Measurements from ENCODE around the gene CACNA1G. TPM values are rescaled to one million over a fixed set of nuclear protein-coding genes. Genes with fewer than 3 reads are reported as not detected.

The CACNA1G gene
- total RNA-seq, 2 experiments from 2014 or later, result not detected

- Mint-ChIP-seq H3K4me1 (no peaks in the 10 kb centered on the region), H3K4me3 (no peak overlapping the region), H3K9me3 (ENCODE audit: low read depth) (no peaks in the 10 kb centered on the region), H3K27me3 (peaks cover 4% of the 10 kb centered on the region), H3K36me3 (no peaks in the 10 kb centered on the region), H3K27ac (no peak overlapping the region)
- ATAC-seq (no peak), DNase-seq (no peak)
- CTCF ChIA-PET, result no interaction called here
Measured at GRCh38 chr17:50596191-50597037, 35.9 kb downstream of the CACNA1G start.

DNA sequence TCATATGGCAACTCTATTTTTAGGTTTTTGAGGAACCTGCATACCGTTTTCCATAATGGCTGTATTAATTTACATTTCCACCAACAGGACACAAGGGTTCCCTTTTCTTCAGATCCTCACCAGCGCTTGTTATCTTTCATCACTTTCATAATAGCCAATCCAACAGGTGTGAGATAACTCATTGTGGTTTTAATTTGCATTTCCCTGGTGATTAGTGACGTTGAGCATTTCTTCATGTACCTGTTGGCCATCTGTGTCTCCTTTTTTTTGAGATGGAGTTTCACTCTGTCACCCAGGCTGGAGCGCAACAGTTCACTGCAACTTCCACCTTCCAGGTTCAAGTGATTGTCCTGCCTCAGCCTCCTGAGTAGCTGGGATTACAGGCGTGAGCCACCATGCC, 38.0 kb downstream of the CACNA1G start:
- CTCF ChIA-PET, result no interaction called here

GRCh38 chr17:50599606-50600005, 39.1 kb downstream of the CACNA1G start:
- ATAC-seq, result no peak
- Mint-ChIP-seq H3K27ac (no peak overlapping the region), H3K4me3 (no peak overlapping the region), H3K9me3 (ENCODE audit: low read depth) (no peaks in the 10 kb centered on the region), H3K36me3 (no peaks in the 10 kb centered on the region), H3K27me3 (peaks cover 4% of the 10 kb centered on the region), H3K4me1 (no peaks in the 10 kb centered on the region)
- CTCF ChIA-PET, result no interaction called here
- no peak for DNase-seq

More for the DNA sequence above, 38.0 kb downstream of the CACNA1G start:
- no peaks in the 10 kb centered on the region for H3K36me3 Mint-ChIP-seq
- no peaks in the 10 kb centered on the region for H3K9me3 Mint-ChIP-seq (ENCODE audit: low read depth)
- no peak overlapping the region for H3K27ac Mint-ChIP-seq
- ATAC-seq (no peak), DNase-seq (no peak)
- no peaks in the 10 kb centered on the region for H3K4me1 Mint-ChIP-seq
- peaks cover 4% of the 10 kb centered on the region for H3K27me3 Mint-ChIP-seq
- H3K4me3 Mint-ChIP-seq, result no peak overlapping the region

DNA sequence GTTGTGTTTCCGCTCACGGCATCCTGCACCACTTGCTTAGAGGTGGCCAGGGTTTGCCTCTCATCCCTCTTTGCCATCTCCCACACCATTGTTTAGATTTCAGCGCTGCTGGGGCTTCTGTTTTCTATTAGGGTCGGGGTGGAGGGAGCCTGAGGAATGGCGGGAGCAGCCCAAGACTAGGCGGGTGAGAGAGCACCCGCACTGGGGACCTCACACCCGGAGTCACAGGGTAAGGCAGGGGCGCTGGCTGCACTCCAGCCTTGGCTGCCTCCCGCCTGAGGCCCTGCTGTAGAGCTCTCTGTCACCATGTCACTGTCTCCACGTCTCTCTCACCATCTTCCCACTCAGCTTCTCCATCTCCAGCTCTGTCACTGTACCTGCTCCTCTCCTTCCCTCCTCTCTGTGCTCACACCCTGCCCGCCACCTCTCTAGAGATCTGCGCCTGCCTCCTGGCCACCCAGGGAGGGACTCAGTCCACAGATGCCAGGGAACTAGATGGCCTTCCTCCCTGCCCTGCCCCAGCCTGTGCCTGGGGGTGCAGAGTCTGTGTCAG, 41.4 kb downstream of the CACNA1G start:
- Mint-ChIP-seq H3K4me1 (no peaks in the 10 kb centered on the region), H3K27me3 (peaks cover 12% of the 10 kb centered on the region), H3K27ac (no peak overlapping the region), H3K9me3 (ENCODE audit: low read depth) (no peaks in the 10 kb centered on the region), H3K36me3 (no peaks in the 10 kb centered on the region), H3K4me3 (no peak overlapping the region)
- CTCF ChIA-PET, result no interaction called here
- no peak for DNase-seq
- ATAC-seq, result no peak

DNA sequence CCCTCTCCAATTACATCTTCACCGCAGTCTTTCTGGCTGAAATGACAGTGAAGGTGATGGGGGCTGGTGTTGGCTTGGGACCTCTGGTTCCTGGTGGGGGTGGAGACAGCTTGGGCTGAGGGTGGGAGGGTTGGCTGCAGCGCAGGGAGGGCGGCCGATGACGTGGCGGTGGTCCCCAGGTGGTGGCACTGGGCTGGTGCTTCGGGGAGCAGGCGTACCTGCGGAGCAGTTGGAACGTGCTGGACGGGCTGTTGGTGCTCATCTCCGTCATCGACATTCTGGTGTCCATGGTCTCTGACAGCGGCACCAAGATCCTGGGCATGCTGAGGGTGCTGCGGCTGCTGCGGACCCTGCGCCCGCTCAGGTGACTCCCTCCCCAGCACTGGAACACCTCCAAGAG, 42.3 kb downstream of the CACNA1G start:
- ATAC-seq, result no peak
- Mint-ChIP-seq H3K4me3 (no peak overlapping the region), H3K9me3 (ENCODE audit: low read depth) (no peaks in the 10 kb centered on the region), H3K4me1 (no peaks in the 10 kb centered on the region), H3K27me3 (peaks cover 17% of the 10 kb centered on the region), H3K36me3 (no peaks in the 10 kb centered on the region), H3K27ac (no peak overlapping the region)
- CTCF ChIA-PET, result no interaction called here
- no peak for DNase-seq

GRCh38 chr17:50603340-50603739, 42.8 kb downstream of the CACNA1G start:
- Mint-ChIP-seq H3K4me1 (no peaks in the 10 kb centered on the region), H3K9me3 (ENCODE audit: low read depth) (no peaks in the 10 kb centered on the region), H3K36me3 (no peaks in the 10 kb centered on the region), H3K27me3 (peaks cover 16% of the 10 kb centered on the region), H3K27ac (no peak overlapping the region), H3K4me3 (no peak overlapping the region)
- CTCF ChIA-PET, result no interaction called here
- ATAC-seq (peak; percentile 46), DNase-seq (no peak)

DNA sequence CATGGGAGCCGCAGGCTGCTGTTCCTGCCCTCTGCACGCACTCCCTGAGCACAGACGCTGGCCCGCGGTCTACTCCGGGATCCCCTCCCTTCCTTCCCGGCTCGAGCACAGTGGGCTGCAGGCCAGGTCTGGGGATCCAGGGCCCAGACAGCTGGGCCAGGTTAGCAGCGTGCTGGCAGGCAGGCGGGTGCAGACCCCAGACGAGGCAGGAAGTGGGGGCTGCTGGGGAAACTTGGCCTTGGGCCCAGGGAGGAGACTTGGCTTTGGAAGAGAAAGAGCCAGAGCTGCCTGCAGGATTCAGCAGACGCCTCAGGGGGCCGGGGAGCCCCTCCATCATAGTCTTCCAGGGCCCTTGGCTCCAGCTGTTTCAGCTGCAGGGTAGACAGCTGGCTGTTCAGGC, 44.0 kb downstream of the CACNA1G start:
- CTCF ChIA-PET, result interaction anchor here (1.7 kb wide), 1 partner anchor 26 kb away, joined by 4 read pairs; no protein-coding TSS in a partner anchor
- Mint-ChIP-seq H3K4me1 (no peaks in the 10 kb centered on the region), H3K27me3 (peaks cover 13% of the 10 kb centered on the region), H3K27ac (no peak overlapping the region), H3K9me3 (ENCODE audit: low read depth) (no peaks in the 10 kb centered on the region), H3K36me3 (no peaks in the 10 kb centered on the region), H3K4me3 (no peak overlapping the region)
- ATAC-seq, result no peak
- DNase-seq, result no peak

GRCh38 chr17:50605429-50605828, 44.9 kb downstream of the CACNA1G start:
- Mint-ChIP-seq H3K27me3 (peaks cover 16% of the 10 kb centered on the region), H3K36me3 (no peaks in the 10 kb centered on the region), H3K9me3 (ENCODE audit: low read depth) (no peaks in the 10 kb centered on the region), H3K27ac (no peak overlapping the region), H3K4me3 (no peak overlapping the region), H3K4me1 (no peaks in the 10 kb centered on the region)
- CTCF ChIA-PET, result interaction anchor here (1.7 kb wide), 1 partner anchor 25 kb away, joined by 4 read pairs; no protein-coding TSS in a partner anchor
- ATAC-seq, result no peak
- no peak for DNase-seq

DNA sequence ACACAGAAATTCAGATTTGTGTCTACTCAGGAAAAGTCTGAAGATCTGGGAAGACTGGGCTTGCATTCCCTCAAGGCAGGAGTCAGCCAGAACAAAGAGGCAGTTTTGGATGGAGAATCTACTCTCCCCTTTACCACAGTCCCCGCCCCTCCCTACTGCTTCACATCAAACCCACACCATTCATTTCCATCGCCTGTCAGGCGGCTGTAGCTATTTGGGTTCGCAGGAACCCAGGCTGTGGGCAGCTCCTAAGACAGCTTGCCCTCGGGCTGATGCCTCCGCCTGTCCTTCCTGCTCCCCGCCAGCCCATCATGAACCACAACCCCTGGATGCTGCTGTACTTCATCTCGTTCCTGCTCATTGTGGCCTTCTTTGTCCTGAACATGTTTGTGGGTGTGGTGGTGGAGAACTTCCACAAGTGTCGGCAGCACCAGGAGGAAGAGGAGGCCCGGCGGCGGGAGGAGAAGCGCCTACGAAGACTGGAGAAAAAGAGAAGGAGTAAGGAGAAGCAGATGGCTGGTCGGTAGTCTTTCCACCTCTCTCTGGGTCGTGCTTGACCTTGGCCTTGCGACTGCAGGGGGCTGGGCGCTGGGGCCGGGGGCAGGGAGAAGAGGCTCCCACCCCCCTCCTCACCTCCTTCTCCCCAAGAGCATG, 47.1 kb downstream of the CACNA1G start:
- Mint-ChIP-seq H3K27ac (no peak overlapping the region), H3K27me3 (peaks cover 19% of the 10 kb centered on the region), H3K4me1 (no peaks in the 10 kb centered on the region), H3K36me3 (no peaks in the 10 kb centered on the region), H3K9me3 (ENCODE audit: low read depth) (no peaks in the 10 kb centered on the region), H3K4me3 (no peak overlapping the region)
- DNase-seq (no peak), ATAC-seq (no peak)
- CTCF ChIA-PET, result no interaction called here

GRCh38 chr17:50608700-50609379, 48.3 kb downstream of the CACNA1G start:
- CTCF ChIA-PET, result interaction anchor here (0.9 kb wide), 1 partner anchor 14 kb away, joined by 4 read pairs; no protein-coding TSS in a partner anchor
- H3K4me1 Mint-ChIP-seq, result peaks cover 4% of the 10 kb centered on the region
- ATAC-seq, result no peak

GRCh38 chr17:50609380-50610074, 49.0 kb downstream of the CACNA1G start:
- Mint-ChIP-seq H3K4me1 (peaks cover 10% of the 10 kb centered on the region), H3K27me3 (peaks cover 24% of the 10 kb centered on the region), H3K4me3 (no peak overlapping the region), H3K9me3 (ENCODE audit: low read depth) (no peaks in the 10 kb centered on the region), H3K36me3 (no peaks in the 10 kb centered on the region), H3K27ac (no peak overlapping the region)
- DNase-seq (no peak), ATAC-seq (no peak)
- CTCF ChIA-PET, result interaction anchor here (0.9 kb wide), 1 partner anchor 13 kb away, joined by 4 read pairs; no protein-coding TSS in a partner anchor

More at GRCh38 chr17:50608700-50609379, 48.3 kb downstream of the CACNA1G start:
- Mint-ChIP-seq H3K36me3 (no peaks in the 10 kb centered on the region), H3K27me3 (peaks cover 24% of the 10 kb centered on the region), H3K4me3 (no peak overlapping the region), H3K9me3 (ENCODE audit: low read depth) (no peaks in the 10 kb centered on the region), H3K27ac (no peak overlapping the region)
- DNase-seq, result no peak

DNA sequence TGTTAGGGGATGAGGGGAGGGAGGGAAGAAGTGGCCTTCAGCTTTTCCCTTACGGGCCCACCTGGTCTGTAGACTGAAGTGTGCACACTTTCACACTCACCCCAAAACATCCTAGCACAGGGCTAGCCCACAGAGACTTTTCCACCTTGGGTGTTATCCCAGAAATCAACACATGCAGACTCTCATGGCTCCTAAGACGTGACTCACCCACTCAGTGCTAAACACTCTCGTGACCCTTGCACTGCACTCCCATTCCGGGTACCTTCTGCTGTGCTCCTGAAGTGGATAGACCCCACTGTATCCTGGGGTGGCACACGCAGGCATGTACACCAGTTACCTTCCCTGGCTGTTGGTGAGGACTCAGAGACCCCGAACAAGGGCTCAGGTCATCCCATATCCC, 51.1 kb downstream of the CACNA1G start:
- CTCF ChIA-PET, result no interaction called here
- H3K9me3 Mint-ChIP-seq (ENCODE audit: low read depth), result no peaks in the 10 kb centered on the region
- ATAC-seq (no peak), DNase-seq (no peak)
- no peak overlapping the region for H3K4me3 Mint-ChIP-seq
- H3K27ac Mint-ChIP-seq, result no peak overlapping the region
- H3K4me1 Mint-ChIP-seq, result peaks cover 11% of the 10 kb centered on the region
- H3K27me3 Mint-ChIP-seq, result peaks cover 19% of the 10 kb centered on the region
- H3K36me3 Mint-ChIP-seq, result no peaks in the 10 kb centered on the region

- no peaks in the 10 kb centered on the region for H3K36me3 Mint-ChIP-seq
- ATAC-seq (no peak), DNase-seq (no peak)
- no peak overlapping the region for H3K27ac Mint-ChIP-seq
- CTCF ChIA-PET, result interaction anchor here (1.0 kb wide), 1 partner anchor 19 kb away, joined by 3 read pairs; no protein-coding TSS in a partner anchor
- peaks cover 17% of the 10 kb centered on the region for H3K27me3 Mint-ChIP-seq
- H3K9me3 Mint-ChIP-seq (ENCODE audit: low read depth), result no peaks in the 10 kb centered on the region
- no peak overlapping the region for H3K4me3 Mint-ChIP-seq
- H3K4me1 Mint-ChIP-seq, result peaks cover 11% of the 10 kb centered on the region
Measured at GRCh38 chr17:50612281-50612680, 51.8 kb downstream of the CACNA1G start.
